ENCODE measurements around the gene HTR2C.
"Not testable (repeated sequence)": the region's sequence is repeated elsewhere in the genome, so short reads cannot be mapped to it uniquely, and the experiment has no call there.

Gene HTR2C

GRCh38 chrX:114583646-114584374 is at the start of gene HTR2C:
TSS of gene HTR2C (plus strand) at chrX:114584086. CDS start at chrX:114726937, 142,851 bp downstream.
- no peak for DNase-seq

GRCh38 chrX:114580336-114580735 is 3.5 kb upstream of the HTR2C start:
- DNase-seq = no peak

GRCh38 chrX:114581528-114582263 is 2.2 kb upstream of the HTR2C start:
- DNase-seq = no peak

- no peak for DNase-seq
Observed at GRCh38 chrX:114582264-114582632, 1.6 kb upstream of the HTR2C start.

DNA sequence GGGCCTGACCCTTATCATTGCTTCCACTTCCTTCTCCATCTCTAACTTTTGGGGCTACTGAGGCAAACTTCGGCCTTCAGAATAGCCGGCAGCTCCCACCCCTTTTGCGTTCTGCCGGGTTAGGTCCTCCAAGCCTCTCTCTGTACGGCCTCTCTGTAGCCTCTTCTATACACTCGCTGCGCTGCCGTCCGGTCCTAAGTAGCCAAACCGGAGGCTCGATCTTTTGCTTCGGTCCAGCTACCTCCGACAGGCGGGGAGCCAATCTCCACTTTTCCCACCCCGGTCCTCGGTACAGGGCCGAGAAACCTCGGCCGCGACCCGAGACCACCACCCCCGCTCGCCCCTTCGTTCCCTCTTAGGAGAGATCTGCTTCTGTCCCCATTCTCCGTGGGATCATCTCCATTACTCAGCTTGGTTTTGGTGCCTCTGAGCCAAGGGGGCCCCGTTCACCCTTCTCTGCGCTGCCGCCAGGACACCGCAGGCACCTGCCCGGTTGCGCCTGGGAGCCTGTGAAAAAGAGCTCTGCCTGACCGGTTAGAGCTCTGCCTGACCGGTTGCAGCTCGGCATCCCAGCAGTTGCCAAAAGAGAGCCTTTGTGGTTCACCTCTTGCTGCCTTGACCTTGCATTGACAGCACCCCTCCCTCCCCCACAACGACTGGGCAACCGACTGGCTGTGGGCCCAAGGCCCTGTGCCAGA is 1.0 kb upstream of the HTR2C start:
- DNase-seq = no peak

DNA sequence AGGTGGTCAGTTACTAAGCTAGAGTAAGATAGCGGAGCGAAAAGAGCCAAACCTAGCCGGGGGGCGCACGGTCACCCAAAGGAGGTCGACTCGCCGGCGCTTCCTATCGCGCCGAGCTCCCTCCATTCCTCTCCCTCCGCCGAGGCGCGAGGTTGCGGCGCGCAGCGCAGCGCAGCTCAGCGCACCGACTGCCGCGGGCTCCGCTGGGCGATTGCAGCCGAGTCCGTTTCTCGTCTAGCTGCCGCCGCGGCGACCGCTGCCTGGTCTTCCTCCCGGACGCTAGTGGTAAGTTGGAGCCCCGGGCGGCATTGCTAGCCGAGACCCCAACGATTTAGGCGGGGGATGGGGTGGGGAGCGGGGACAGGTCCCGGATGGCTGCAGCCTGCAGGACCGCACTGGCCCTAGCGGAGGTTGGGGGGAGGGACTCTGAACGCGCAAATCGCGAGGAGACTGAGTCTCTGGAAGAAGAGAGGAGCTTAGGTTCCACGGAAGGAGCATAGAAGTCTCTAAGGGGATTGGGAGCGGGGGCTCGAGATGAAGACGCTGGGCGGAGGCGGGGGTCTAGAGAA is 573 bp downstream of the HTR2C start:
- DNase-seq = no peak

DNA sequence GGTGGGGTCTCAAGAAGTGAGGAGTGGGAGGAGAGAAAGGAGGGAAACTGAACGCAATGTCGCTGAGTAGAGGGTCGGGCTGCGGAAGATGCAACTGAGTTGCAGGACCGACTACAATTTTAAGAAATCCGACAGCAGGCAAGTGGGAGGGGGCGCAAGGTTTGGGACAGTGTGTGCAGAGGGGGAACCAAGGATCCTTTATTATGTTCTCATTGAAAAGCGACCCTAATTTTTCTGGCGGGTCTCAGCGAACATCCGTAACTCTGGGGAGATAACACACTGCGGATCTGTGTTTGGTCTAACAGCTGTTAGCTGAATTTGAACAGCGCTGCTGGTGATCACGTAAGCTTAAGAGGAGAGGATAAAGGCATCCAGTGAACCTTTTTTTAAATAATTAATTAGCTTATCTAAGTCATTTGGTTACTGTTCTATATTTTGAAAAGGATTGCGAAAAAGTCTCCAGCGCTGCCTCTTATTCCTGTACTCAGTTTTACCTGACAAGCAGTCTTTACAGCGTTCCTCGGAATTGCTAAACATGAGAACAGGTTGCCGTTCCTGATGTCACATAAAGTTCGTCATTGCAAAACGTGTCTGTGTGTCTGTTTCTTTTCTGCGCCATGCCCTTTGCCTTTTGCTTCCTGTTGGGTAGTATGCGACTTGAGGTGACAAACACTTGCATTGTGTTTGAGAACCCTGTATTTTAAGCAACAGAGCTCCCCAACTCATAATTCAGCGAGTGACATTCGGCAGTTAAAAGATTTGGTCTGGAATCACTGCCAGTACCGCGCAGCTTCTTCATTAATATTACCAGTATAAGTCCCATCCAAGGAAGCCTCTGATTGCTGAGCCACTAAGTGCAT is 1.3 kb downstream of the HTR2C start:
- no peak for DNase-seq

DNA sequence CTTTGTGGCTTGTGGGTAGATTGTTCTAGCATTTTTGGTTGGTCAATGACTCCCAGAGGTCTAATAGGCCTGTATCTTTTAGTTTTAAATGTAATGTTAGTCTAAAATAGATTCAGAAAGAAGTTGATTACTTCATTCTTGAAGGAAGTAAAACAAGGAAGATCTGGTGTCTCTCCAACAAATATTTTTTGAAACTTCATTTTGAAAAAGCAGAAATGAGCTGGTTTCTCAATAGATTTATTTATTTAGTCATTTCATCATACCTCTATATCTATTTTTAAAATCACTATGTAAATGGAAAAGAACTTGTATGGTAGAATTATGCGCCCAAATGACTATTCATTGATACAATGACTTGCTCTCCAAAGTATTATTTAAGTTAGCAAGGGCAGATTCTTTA is 7.2 kb downstream of the HTR2C start:
- no peak for DNase-seq

- DNase-seq = no peak
Observed at GRCh38 chrX:114599305-114599704, 15.4 kb downstream of the HTR2C start.

GRCh38 chrX:114599911-114600310 is 16.0 kb downstream of the HTR2C start:
- no peak for DNase-seq

DNA sequence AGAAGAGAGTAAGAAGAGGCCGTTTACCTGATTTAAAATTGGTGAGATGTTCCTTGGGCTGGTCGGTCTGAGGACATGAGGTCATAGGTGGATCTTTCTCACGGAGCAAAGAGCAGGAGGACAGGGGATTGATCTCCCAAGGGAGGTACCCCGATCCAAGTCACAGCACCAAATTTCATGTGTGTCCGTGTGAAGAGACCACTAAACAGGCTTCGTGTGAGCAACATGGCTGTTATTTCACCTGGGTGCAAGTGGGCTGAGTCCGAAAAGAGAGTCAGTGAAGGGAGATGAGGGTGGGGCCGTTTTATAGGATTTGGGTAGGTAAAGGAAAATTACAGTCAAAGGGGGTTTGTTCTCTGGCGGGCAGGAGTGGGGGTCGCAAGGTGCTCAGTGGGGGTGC is 22.7 kb downstream of the HTR2C start:
- DNase-seq = not testable (repeated sequence)

GRCh38 chrX:114611018-114611619 is 27.2 kb downstream of the HTR2C start:
- DNase-seq = no peak

DNA sequence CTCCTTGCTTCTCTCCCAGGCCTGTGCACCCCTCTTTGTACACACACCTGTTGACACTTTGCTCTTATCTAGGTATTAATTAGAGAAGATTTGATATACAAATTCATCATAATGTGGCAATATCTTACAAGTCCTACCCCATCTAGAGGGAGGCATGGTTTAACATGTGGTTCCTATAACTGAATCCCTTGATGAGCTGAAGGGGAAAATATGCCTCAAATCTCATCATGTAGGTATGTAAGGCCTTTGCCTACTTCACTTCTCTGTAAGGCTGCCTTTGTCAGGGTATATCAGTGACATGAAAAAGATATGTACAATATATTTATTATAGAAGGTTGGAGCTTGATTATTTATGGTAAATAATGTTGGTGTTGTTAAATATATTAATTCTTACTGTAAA is 31.9 kb downstream of the HTR2C start:
- no peak for DNase-seq

DNA sequence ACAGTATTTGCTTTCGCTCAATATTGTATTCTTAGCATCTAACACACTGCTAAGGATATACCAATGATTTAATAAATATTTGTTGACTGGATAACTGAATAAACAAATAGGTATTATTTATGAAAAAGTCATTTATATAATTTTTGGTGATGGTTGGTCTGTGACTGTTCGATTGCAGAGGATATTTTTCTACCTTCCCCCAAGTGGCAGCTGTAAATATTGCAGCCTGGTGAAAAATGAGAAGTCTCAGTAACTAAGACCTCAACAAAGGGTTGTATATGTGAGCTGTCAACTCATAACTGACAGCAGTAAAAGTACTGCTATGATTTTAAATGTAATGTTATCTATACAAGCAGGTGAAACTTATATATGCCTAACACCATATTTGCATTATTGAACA is 36.0 kb downstream of the HTR2C start:
- no peak for DNase-seq

DNA sequence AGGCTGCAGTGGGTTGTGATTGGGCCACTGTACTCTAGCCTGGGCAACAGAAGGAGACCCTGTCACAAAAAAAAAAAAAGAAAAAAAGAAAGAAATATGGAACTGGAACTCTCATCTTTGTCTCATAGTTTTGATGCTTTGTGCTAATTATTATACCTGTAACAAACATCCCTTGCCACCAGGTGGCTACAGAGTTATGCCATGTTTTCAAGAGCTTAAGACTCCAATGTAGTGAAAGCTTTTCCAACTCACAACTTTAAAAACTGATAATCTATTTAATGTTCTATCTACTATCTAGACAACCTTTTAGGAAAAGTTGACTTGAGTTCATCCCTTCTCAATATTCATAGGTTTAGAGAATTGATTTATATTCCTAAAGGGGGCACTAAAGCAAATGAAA is 42.4 kb downstream of the HTR2C start:
- DNase-seq = no peak

GRCh38 chrX:114635986-114636385 is 52.1 kb downstream of the HTR2C start:
- DNase-seq = no peak

- no peak for DNase-seq
Observed at GRCh38 chrX:114650351-114650750, 66.5 kb downstream of the HTR2C start.

DNA sequence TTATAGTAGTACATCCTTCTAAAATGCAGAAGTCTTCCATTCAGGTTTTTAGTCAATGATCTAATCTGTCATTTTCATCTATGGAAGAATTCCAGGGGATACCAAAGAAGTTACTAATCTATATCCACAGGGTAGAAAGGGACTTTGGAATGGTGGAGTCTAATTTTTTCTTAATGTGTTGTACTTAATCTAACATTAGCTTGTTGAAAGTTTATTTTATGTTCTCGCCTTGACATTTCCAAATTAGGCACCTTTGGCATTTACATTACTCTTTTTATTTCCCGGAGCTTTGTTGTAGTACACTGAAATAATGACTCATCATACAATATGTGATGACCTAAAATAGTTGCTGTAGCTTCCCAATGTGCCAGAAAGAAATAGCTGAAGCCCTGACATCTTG is 91.5 kb downstream of the HTR2C start:
- no peak for DNase-seq

DNA sequence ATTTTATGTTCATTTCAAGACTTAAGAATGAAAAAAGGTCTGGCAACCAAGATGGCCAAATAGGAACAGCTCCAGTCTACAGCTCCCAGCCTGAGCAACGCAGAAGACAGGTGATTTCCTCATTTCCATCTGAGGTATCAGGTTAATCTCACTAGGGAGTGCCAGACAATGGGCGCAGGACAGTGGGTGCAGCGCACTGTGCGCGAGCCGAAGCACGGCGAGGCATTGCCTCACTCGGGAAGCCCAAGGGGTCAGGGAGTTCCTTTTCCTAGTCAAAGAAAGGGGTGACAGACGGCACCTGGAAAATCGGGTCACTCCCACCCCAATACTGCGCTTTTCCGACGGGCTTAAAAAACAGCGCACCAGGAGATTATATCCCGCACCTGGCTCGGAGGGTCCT is 116.6 kb downstream of the HTR2C start:
- not testable (repeated sequence) for DNase-seq

DNA sequence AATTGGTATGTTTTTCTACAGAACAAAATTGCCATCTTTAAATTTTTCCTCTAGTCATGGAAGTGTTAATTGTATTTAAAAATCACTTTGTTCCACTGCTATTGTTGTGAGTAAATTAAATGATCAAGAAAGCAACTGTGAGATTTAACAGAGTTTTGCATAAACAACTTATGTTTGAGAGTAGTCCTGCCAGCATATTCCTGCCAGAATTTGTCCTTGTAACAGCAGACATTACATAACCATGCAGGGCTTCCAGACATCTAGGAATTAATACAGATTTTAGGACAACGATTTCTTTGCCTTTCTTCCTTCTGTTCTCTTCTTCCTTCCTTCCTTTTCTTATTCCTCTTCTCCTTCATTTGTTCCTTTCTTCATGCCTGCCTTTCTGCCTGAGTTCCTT is 125.5 kb downstream of the HTR2C start:
- no peak for DNase-seq

DNA sequence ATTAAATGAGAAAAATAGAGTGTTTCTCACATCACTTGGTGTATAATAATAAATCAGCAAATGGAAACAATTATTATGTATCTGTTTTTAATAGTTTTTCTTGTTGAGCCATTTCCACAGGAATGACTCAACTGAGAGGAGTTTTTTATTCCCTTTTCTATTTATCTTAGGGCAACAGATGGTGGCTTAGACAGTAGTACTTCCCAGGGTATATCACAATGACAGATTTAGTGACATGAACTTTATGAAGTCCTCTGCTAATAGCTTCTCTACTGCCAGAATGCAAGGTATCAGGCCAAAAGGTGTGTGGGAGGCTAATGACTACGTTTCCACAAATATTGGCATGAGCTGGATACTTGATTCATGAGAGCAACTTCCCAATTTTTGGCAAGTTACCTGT is 126.7 kb downstream of the HTR2C start:
- no peak for DNase-seq

GRCh38 chrX:114712466-114712865 is 128.6 kb downstream of the HTR2C start:
- no peak for DNase-seq
